ENCODE results near the gene MMEL1.

MMEL1 gene

DNA sequence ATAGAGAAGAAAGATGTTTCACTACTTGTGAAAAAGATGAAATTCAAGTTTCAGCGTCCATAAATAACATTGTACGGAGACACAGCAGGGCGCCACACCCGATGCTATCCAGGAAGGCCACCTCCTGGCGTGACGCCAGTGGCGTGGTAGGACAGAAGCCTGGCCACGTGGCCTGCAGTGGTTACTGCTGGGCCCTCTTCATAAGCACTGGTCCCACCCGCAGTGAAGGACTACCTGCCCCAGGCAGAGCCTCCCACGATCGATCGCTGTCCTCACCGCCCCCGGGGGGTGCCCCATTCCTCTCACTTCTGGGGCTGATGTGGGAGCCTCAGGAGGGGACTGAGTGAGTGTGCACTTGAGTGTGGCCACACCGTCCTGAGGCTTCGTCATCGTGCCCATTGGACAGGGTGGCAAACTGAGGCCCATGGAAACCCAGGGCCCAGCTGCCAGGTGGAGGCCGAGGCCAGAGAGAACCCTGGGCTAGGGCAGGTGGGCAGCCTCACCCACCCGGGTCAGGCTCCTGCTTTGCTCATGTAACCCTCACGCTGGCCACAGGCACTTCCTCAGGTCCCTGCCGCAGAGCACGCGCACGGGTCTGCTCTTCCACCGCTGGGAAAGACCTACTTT is 91.1 kb downstream of the MMEL1 start:
- no peak for DNase-seq

GRCh38 chr1:2540816-2541492 is 91.9 kb downstream of the MMEL1 start:
- peak; percentile 41 for DNase-seq

All from activated CD8-positive, alpha-beta memory T cell treated with anti-CD3 and anti-CD28 coated beads, Interleukin-2, amount 50 U/mL, for 4 hours (primary cell).